Activated naive CD8-positive, alpha-beta T cell treated with anti-CD3 and anti-CD28 coated beads, Interleukin-2, amount 50 U/mL, for 24 hours (primary cell): ENCODE data around the gene NRXN3.

Experiments
- ATAC-seq: fragments of 150-1000 bp; cut with Tn5 transposase; one replicate; pipeline ENCODE4 v1.10.0; 2021
- DNase-seq: peaks from one replicate; pipeline ENCODE4 v3.0.0; 2021
- H3K27ac Mint-ChIP-seq: one replicate; pipeline ENCODE4 v1.8.0; 2021; ENCODE audit warnings: mild to moderate bottlenecking, mixed read lengths
- H3K27me3 Mint-ChIP-seq: one replicate; pipeline ENCODE4 v1.8.0; 2021; ENCODE audit warnings: mixed read lengths
- H3K36me3 Mint-ChIP-seq: one replicate; pipeline ENCODE4 v1.8.0; 2021; ENCODE audit warnings: low read depth, mixed read lengths
- H3K4me1 Mint-ChIP-seq: one replicate; pipeline ENCODE4 v1.8.0; 2021; ENCODE audit warnings: mixed read lengths
- H3K4me3 Mint-ChIP-seq: one replicate; pipeline ENCODE4 v1.8.0; 2021; ENCODE audit warnings: mild to moderate bottlenecking, moderate library complexity, mixed read lengths
- H3K9me3 Mint-ChIP-seq: one replicate; pipeline ENCODE4 v1.8.0; 2021; ENCODE audit warnings: mixed read lengths

NRXN3 gene

DNA sequence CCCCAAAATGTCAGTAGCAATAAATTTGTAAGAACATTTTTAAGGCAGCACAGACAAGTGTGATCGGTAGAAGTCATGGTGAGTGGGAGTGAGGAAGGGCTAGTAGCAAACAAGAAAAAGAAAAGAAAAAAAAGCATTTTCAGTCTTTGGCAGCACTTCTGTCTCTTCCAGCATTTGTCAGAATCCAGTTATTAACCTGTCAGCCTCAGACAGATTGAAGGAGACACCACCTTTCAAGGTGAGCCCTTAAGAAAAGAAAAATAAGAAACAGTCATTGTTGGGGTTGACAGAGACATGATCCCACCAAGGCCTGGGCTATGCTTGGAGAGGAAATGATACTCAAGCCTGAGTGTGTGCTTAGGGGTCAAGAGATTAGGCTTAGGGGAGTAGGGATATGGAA, 947.4 kb downstream of the NRXN3 start:
- no peak for ATAC-seq
- Mint-ChIP-seq H3K4me1 (no peaks in the 10 kb centered on the region), H3K9me3 (no peaks in the 10 kb centered on the region), H3K4me3 (no peak overlapping the region), H3K27ac (no peak overlapping the region), H3K36me3 (no peaks in the 10 kb centered on the region), H3K27me3 (no peaks in the 10 kb centered on the region)
- no peak for DNase-seq

GRCh38 chr14:79118291-79118690, 948.1 kb downstream of the NRXN3 start:
- Mint-ChIP-seq H3K27me3 (no peaks in the 10 kb centered on the region), H3K36me3 (no peaks in the 10 kb centered on the region), H3K27ac (no peak overlapping the region), H3K9me3 (no peaks in the 10 kb centered on the region), H3K4me1 (no peaks in the 10 kb centered on the region), H3K4me3 (no peak overlapping the region)
- ATAC-seq (no peak), DNase-seq (no peak)

DNA sequence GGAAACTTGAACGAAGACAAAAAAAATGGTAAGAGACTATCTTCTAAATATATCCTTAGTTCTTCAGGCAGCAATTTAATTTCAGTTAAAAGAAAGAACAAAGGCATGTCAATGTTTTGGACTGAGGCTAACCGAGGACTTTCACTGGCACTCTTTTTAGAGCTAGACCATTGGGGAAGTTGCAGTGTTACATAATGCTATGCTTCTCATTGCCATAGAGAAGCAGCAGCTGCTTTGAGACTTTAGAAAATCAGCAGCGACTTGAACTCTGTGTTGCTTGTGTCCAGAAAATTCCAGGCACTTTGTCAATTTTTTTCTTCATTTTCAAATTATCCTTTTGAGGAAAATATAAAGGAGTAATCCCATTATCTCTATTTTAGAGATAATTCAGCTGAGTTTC, 964.2 kb downstream of the NRXN3 start:
- DNase-seq: no peak
- Mint-ChIP-seq H3K4me1 (no peaks in the 10 kb centered on the region), H3K27ac (no peak overlapping the region), H3K27me3 (no peaks in the 10 kb centered on the region), H3K4me3 (no peak overlapping the region), H3K36me3 (no peaks in the 10 kb centered on the region), H3K9me3 (peaks cover 9% of the 10 kb centered on the region)
- no peak for ATAC-seq

DNA sequence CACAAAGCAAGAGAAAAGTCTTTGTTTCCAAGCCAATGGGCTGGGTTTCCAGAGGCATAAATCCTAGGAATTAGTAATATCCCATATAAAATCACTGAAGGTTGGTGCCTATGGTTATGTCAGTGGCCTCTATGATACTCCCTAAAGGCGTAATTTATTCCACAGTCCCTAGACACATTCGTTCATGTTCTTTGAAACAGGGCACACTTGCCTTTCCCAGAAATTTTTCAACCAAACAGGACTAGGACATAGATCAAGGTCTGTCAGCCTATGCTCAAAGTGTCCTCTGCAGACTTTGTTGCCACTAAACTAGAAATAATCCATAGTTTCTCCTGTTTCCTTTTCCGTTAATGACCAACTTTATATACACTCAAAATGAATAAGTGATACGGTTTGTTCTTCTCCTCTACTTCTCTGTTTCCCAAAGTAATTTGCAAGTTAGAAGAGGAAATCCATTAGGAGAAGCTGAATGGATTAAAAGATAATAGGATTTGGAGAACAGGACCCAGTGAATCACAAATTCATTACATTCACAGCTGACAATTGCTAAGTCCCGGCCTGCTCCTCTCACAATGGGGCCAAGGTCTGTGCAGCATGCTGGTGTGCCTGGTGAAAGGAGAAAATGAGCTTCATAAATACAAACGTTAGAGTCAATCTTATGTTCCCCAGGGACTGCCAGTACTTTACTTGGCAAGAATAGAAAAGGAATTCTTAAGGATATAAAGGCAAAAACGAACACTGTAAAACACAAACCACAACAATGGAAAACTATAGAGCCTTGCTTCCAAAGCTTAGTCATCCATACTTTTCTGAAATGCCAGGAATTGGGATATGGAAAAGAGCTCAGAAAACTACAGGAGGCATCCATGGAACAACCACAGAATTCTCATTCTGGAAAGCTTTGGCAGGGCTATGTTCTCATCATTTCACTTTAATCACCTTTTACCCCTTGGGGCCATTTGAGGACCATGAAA, 966.2 kb downstream of the NRXN3 start:
- no peak for DNase-seq
- Mint-ChIP-seq H3K27ac (no peak overlapping the region), H3K36me3 (no peaks in the 10 kb centered on the region), H3K4me3 (no peak overlapping the region), H3K4me1 (no peaks in the 10 kb centered on the region), H3K27me3 (no peaks in the 10 kb centered on the region), H3K9me3 (peaks cover 9% of the 10 kb centered on the region)
- no peak for ATAC-seq

DNA sequence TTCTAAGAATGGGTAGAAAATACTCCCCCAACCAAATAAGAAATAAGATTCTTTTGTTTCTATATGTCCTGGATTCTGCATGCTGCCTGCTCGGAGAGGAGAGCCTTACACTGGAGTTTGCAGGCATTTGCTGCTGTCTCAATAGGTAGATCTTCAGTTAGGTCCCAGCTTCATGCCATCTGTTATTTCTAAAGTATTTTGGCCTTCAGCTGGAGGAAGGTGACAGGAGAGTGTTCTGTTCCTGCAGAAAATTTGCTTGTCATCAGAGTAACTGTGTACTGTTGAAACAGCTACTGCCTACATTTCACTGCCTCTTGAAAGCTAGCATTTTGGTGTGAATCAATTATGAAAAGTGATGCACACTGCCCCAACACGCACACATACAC, 966.9 kb downstream of the NRXN3 start:
- DNase-seq (no peak), ATAC-seq (no peak)
- no peak overlapping the region for H3K4me3 Mint-ChIP-seq
- H3K4me1 Mint-ChIP-seq: no peaks in the 10 kb centered on the region
- no peak overlapping the region for H3K27ac Mint-ChIP-seq
- no peaks in the 10 kb centered on the region for H3K36me3 Mint-ChIP-seq
- peaks cover 9% of the 10 kb centered on the region for H3K9me3 Mint-ChIP-seq
- no peaks in the 10 kb centered on the region for H3K27me3 Mint-ChIP-seq

DNA sequence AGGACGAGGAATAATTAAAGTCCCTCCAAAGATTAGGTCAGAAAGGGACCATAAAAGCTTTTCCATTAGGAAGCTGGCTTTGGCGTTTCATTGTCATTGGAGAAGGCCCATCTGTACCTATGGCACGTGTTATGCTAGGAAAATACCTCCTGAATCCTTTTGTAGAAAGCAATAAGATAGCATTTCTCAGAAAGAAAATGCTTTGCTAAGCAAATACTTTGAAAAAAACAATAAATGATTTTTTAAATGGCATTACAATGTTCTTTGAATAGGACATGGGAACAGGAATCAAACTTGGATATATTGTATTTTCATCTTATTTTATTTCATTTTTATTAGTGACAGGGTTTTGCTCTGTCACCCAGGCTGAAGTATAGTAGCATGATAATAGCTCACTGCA, 967.7 kb downstream of the NRXN3 start:
- ATAC-seq (no peak), DNase-seq (no peak)
- H3K36me3 Mint-ChIP-seq: no peaks in the 10 kb centered on the region
- no peak overlapping the region for H3K27ac Mint-ChIP-seq
- H3K4me1 Mint-ChIP-seq: no peaks in the 10 kb centered on the region
- peaks cover 7% of the 10 kb centered on the region for H3K9me3 Mint-ChIP-seq
- no peak overlapping the region for H3K4me3 Mint-ChIP-seq
- no peaks in the 10 kb centered on the region for H3K27me3 Mint-ChIP-seq

DNA sequence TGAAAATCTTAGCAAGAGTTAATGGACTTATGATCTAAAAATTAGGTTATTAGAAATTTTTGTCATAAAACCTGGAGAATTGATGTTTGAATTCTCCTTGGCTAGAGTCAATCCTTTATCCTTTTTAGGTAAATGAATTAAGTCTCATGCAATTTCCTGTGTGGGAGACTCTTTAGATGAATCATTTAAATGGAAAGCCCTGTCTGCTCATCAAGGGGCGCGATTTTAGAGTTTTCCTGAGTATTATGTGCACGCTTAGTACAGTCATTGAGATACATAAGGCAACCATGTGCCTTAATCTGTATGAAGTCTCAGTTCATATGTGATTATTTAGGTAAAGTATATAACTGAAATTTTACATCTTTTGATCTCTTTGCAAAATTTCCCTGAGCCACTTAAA, 974.7 kb downstream of the NRXN3 start:
- ATAC-seq: no peak
- H3K36me3 Mint-ChIP-seq: no peaks in the 10 kb centered on the region
- no peaks in the 10 kb centered on the region for H3K27me3 Mint-ChIP-seq
- no peaks in the 10 kb centered on the region for H3K4me1 Mint-ChIP-seq
- no peak for DNase-seq
- no peak overlapping the region for H3K4me3 Mint-ChIP-seq
- H3K9me3 Mint-ChIP-seq: no peaks in the 10 kb centered on the region
- no peak overlapping the region for H3K27ac Mint-ChIP-seq

- ATAC-seq (no peak), DNase-seq (no peak)
- Mint-ChIP-seq H3K27me3 (no peaks in the 10 kb centered on the region), H3K4me1 (no peaks in the 10 kb centered on the region), H3K4me3 (no peak overlapping the region), H3K9me3 (no peaks in the 10 kb centered on the region), H3K36me3 (no peaks in the 10 kb centered on the region), H3K27ac (no peak overlapping the region)
Measured at GRCh38 chr14:79150226-79150625, 980.1 kb downstream of the NRXN3 start.

- no peak for DNase-seq
- H3K27ac Mint-ChIP-seq: no peak overlapping the region
- H3K27me3 Mint-ChIP-seq: no peaks in the 10 kb centered on the region
- H3K36me3 Mint-ChIP-seq: no peaks in the 10 kb centered on the region
- ATAC-seq: no peak
- no peaks in the 10 kb centered on the region for H3K4me1 Mint-ChIP-seq
- no peaks in the 10 kb centered on the region for H3K9me3 Mint-ChIP-seq
- H3K4me3 Mint-ChIP-seq: no peak overlapping the region
Measured at GRCh38 chr14:79157369-79157768, 987.2 kb downstream of the NRXN3 start.

- no peak for ATAC-seq
- Mint-ChIP-seq H3K27ac (no peak overlapping the region), H3K9me3 (peaks cover 5% of the 10 kb centered on the region), H3K27me3 (no peaks in the 10 kb centered on the region), H3K36me3 (no peaks in the 10 kb centered on the region), H3K4me1 (no peaks in the 10 kb centered on the region), H3K4me3 (no peak overlapping the region)
- no peak for DNase-seq
Measured at GRCh38 chr14:79161571-79161970, 991.4 kb downstream of the NRXN3 start.

GRCh38 chr14:79162833-79163232, 992.7 kb downstream of the NRXN3 start:
- Mint-ChIP-seq H3K4me3 (no peak overlapping the region), H3K4me1 (no peaks in the 10 kb centered on the region), H3K27me3 (no peaks in the 10 kb centered on the region), H3K27ac (no peak overlapping the region), H3K9me3 (peaks cover 5% of the 10 kb centered on the region), H3K36me3 (no peaks in the 10 kb centered on the region)
- DNase-seq: no peak
- ATAC-seq: no peak

DNA sequence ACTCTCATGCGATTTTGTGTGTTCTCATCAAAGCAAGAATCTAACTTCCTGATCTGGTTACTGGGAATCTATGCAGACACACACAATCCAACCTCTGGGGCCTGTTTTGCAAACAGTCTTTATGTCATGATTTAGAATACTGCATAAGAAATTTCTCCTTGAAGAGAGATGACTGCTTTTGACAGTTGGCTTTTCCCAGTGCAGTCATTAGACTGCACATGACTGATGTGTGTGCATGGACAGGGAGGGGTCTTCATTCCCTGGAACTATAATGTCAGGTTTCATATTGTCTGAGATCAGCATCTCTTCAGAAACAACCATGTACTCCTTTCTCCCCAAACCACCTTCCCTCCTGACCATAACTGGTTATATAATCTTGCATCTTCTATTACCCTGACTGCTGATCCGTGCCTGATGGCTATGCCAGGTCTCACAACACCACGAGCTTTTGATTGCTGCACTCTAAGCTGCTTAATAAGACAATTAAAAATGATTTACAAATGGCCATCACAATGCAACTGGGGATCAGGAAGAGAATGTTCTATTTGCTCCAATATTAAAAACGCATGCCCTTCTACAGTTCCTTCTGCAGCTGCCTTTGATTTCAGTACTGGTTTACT, 995.4 kb downstream of the NRXN3 start:
- Mint-ChIP-seq H3K36me3 (no peaks in the 10 kb centered on the region), H3K4me3 (no peak overlapping the region), H3K27me3 (no peaks in the 10 kb centered on the region), H3K4me1 (no peaks in the 10 kb centered on the region), H3K9me3 (peaks cover 14% of the 10 kb centered on the region), H3K27ac (no peak overlapping the region)
- ATAC-seq (no peak), DNase-seq (no peak)

DNA sequence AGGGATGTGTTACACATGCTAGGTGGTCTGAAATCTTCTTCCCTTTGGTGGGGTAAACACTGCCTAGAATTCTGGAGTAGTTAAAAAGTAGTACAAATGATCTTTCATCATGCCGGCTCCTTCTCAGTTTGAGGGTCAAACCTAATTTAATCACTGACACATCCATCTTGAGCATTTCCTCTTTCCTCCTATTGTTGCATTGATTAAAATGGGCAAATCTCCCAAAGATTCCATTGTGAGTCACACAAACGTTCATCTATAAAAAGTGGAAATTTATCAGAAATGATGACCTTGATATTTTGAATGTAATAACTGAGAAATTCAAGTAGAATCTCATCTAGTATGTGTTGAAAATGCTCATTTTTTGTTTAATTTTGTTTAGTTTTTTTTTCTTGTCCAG, 996.0 kb downstream of the NRXN3 start:
- no peak for ATAC-seq
- Mint-ChIP-seq H3K27ac (no peak overlapping the region), H3K36me3 (no peaks in the 10 kb centered on the region), H3K4me3 (no peak overlapping the region), H3K9me3 (peaks cover 15% of the 10 kb centered on the region), H3K27me3 (no peaks in the 10 kb centered on the region), H3K4me1 (no peaks in the 10 kb centered on the region)
- no peak for DNase-seq

DNA sequence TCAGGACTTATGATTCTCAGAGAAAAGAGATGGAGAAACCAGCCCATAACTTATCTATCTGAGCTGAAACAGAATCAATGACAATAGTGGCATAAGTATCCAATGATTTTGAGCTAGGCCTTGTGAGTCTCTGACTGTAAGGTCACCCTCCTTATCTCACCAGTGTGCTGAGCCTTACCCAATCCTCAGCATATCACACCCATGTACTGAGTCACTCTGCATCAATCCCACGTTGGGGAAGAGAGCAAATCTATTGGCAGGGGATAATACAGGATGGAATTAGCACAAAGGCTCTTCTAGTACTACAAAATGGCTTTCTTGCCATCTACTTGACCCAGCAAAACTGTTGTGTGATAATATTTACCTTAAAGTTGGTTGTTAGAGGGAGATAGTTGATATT, 997.8 kb downstream of the NRXN3 start:
- ATAC-seq: no peak

DNA sequence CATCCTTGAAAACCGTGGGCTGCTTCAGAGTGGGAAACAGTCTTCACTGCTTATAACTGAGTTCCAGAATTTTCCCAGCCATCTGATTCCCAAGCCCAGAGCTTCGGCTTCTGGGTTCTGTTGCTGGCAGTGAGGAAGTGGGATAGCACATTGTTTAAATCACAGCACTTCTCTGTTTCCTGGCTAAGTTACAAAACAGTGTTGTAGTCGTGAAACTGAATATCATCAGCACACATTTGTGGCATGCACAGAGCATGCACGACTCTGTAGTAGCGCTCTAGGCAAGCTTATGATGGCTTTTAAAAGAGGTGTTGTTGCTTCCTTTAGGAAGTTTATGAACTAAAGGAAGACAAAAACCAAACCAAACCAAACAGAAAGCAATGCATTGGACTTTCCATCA, 1005.5 kb downstream of the NRXN3 start:
- no peaks in the 10 kb centered on the region for H3K36me3 Mint-ChIP-seq
- no peak for DNase-seq
- H3K4me1 Mint-ChIP-seq: no peaks in the 10 kb centered on the region
- H3K27me3 Mint-ChIP-seq: no peaks in the 10 kb centered on the region
- H3K27ac Mint-ChIP-seq: no peak overlapping the region
- H3K9me3 Mint-ChIP-seq: peaks cover 8% of the 10 kb centered on the region
- no peak for ATAC-seq
- no peak overlapping the region for H3K4me3 Mint-ChIP-seq

More for the DNA sequence above, 997.8 kb downstream of the NRXN3 start:
- H3K9me3 Mint-ChIP-seq: peaks cover 13% of the 10 kb centered on the region
- no peaks in the 10 kb centered on the region for H3K4me1 Mint-ChIP-seq
- no peaks in the 10 kb centered on the region for H3K27me3 Mint-ChIP-seq
- no peaks in the 10 kb centered on the region for H3K36me3 Mint-ChIP-seq
- DNase-seq: no peak
- H3K4me3 Mint-ChIP-seq: no peak overlapping the region
- H3K27ac Mint-ChIP-seq: no peak overlapping the region
